H9 (cell line): ENCODE results near the gene ATG2A. TPM values are rescaled to one million over a fixed set of nuclear protein-coding genes. Genes with fewer than 3 reads are reported as not detected.

Source experiments
- DNase-seq: peaks from one replicate; pipeline ENCODE4 v3.0.0-alpha.2; 2017
- H2AFZ ChIP-seq: one replicate; pipeline ENCODE4 v1.6.1; 2013; ENCODE audit warnings: mild to moderate bottlenecking, low read length, control low read depth, moderate library complexity
- H2AK5ac ChIP-seq: 2 replicates; pipeline ENCODE4 v1.6.1; 2013; ENCODE audit warnings: low read length, control low read depth, mixed read lengths; ENCODE audit not compliant: insufficient read length
- H2BK120ac ChIP-seq: one replicate; pipeline ENCODE4 v1.6.1; 2013; ENCODE audit warnings: low read depth, mild to moderate bottlenecking, low read length, control low read depth, inconsistent platforms; ENCODE audit not compliant: poor library complexity, severe bottlenecking
- H2BK12ac ChIP-seq: 2 replicates; pipeline ENCODE4 v1.6.1; 2013; ENCODE audit warnings: low read length, control low read depth, mixed read lengths, low read depth; ENCODE audit not compliant: insufficient read length
- H2BK15ac ChIP-seq: 2 replicates; pipeline ENCODE4 v1.6.1; 2013; ENCODE audit warnings: low read depth, low read length, control low read depth
- H2BK20ac ChIP-seq: one replicate; pipeline ENCODE4 v1.6.1; 2013; ENCODE audit warnings: low read depth, mild to moderate bottlenecking, low read length, control low read depth, inconsistent platforms; ENCODE audit not compliant: poor library complexity, severe bottlenecking
- H2BK5ac ChIP-seq: 2 replicates; pipeline ENCODE4 v1.6.1; 2013; ENCODE audit warnings: low read length, control low read depth, mixed read lengths; ENCODE audit not compliant: insufficient read length
- H3K14ac ChIP-seq: 2 replicates; pipeline ENCODE4 v1.6.1; 2013; ENCODE audit warnings: low read length, control low read depth; ENCODE audit not compliant: insufficient read depth
- H3K18ac ChIP-seq: 2 replicates; pipeline ENCODE4 v1.6.1; 2013; ENCODE audit warnings: low read depth, mild to moderate bottlenecking, mixed read lengths, low read length, control low read depth; ENCODE audit not compliant: insufficient read length
- H3K23ac ChIP-seq: 2 replicates; pipeline ENCODE4 v1.6.1; 2013; ENCODE audit warnings: low read length, control low read depth, mixed read lengths, low read depth; ENCODE audit not compliant: insufficient read length
- H3K23me2 ChIP-seq: 2 replicates; pipeline ENCODE4 v1.6.1; 2013; ENCODE audit warnings: low read depth, mild to moderate bottlenecking, mixed read lengths, low read length, control low read depth; ENCODE audit not compliant: insufficient read length, poor library complexity, severe bottlenecking
- H3K27ac ChIP-seq: 2 replicates; pipeline ENCODE4 v1.5.1; 2013; ENCODE audit warnings: low read length, control low read depth, mixed read lengths, low read depth; ENCODE audit not compliant: insufficient read length
- H3K27me3 ChIP-seq: 2 replicates; pipeline ENCODE4 v1.6.1; 2013; ENCODE audit warnings: low read length, control low read depth, inconsistent platforms; ENCODE audit not compliant: insufficient read depth
- H3K4ac ChIP-seq: 2 replicates; pipeline ENCODE4 v1.6.1; 2013; ENCODE audit warnings: low read depth, mild to moderate bottlenecking, control low read depth, inconsistent platforms, low read length, moderate library complexity
- H3K4me1 ChIP-seq: 2 replicates; pipeline ENCODE4 v1.6.1; 2013; ENCODE audit warnings: low read length, control low read depth, inconsistent platforms; ENCODE audit not compliant: insufficient read depth
- H3K4me2 ChIP-seq: 2 replicates; pipeline ENCODE4 v1.6.1; 2013; ENCODE audit warnings: low read length, control low read depth, mixed read lengths; ENCODE audit not compliant: insufficient read length, insufficient read depth
- H3K56ac ChIP-seq: 2 replicates; pipeline ENCODE4 v1.6.1; 2013; ENCODE audit warnings: low read depth, mild to moderate bottlenecking, mixed read lengths, low read length, control low read depth; ENCODE audit not compliant: insufficient read length
- H3K79me1 ChIP-seq: 2 replicates; pipeline ENCODE4 v1.6.1; 2013; ENCODE audit warnings: low read depth, mild to moderate bottlenecking, moderate library complexity, low read length, control low read depth, inconsistent platforms; ENCODE audit not compliant: insufficient read depth, poor library complexity, severe bottlenecking
- H3K79me2 ChIP-seq: 2 replicates; pipeline ENCODE4 v1.6.1; 2013; ENCODE audit warnings: low read length, control low read depth, inconsistent platforms; ENCODE audit not compliant: insufficient read depth
- H3K9ac ChIP-seq: 2 replicates; pipeline ENCODE4 v1.6.1; 2013; ENCODE audit warnings: low read length, control low read depth, mixed read lengths; ENCODE audit not compliant: insufficient read length; ENCODE audit errors: extremely low read depth
- H3K9me3 ChIP-seq: one replicate; pipeline ENCODE4 v1.6.1; 2013; ENCODE audit warnings: low read depth, low read length, inconsistent platforms; ENCODE audit not compliant: control insufficient read depth
- H3T11ph ChIP-seq: one replicate; pipeline ENCODE4 v1.6.1; 2013; ENCODE audit warnings: mild to moderate bottlenecking, low read length, control low read depth, inconsistent platforms
- H4K20me1 ChIP-seq: one replicate; pipeline ENCODE4 v1.6.1; 2013; ENCODE audit not compliant: control insufficient read depth, insufficient read length, insufficient read depth
- H4K5ac ChIP-seq: 2 replicates; pipeline ENCODE4 v1.6.1; 2013; ENCODE audit warnings: low read depth, mild to moderate bottlenecking, mixed read lengths, low read length, control low read depth; ENCODE audit not compliant: insufficient read length
- H4K8ac ChIP-seq: replicated peaks from 2 replicates; pipeline ENCODE4 v1.6.1; 2013; ENCODE audit warnings: low read length, control low read depth, mixed read lengths, low read depth; ENCODE audit not compliant: insufficient read length
- H4K91ac ChIP-seq: 2 replicates; pipeline ENCODE4 v1.6.1; 2013; ENCODE audit warnings: low read depth, mild to moderate bottlenecking, moderate library complexity, mixed read lengths, low read length, control low read depth; ENCODE audit not compliant: insufficient read length
- H3K27ac Mint-ChIP-seq, 3 experiments: 2 replicates in 2 of 3; 3 replicates in 1 of 3; pipeline ENCODE4 v1.8.0; 2020 to 2021; ENCODE audit warnings: mixed read lengths in 3 of 3, mild to moderate bottlenecking in 1 of 3, moderate library complexity in 1 of 3
- H3K27me3 Mint-ChIP-seq: 2 replicates; pipeline ENCODE4 v1.8.0; 2021; ENCODE audit warnings: low read depth, mild to moderate bottlenecking, moderate library complexity, mixed read lengths
- H3K36me3 Mint-ChIP-seq, 3 experiments: 2 replicates in 2 of 3; 3 replicates in 1 of 3; pipeline ENCODE4 v1.8.0; 2020 to 2021; ENCODE audit warnings: low read depth in 3 of 3, mixed read lengths in 3 of 3; ENCODE audit not compliant: insufficient read depth in 1 of 3
- H3K4me1 Mint-ChIP-seq, 2 experiments: 2 replicates each; pipeline ENCODE4 v1.8.0; 2020; ENCODE audit warnings: mixed read lengths in 2 of 2
- H3K4me3 Mint-ChIP-seq, 2 experiments: 2 replicates in 1 of 2; 3 replicates in 1 of 2; pipeline ENCODE4 v1.8.0; 2020 to 2021; ENCODE audit warnings: mild to moderate bottlenecking in 2 of 2, mixed read lengths in 2 of 2, moderate library complexity in 1 of 2
- H3K9me3 Mint-ChIP-seq, 2 experiments: 2 replicates in 1 of 2; 3 replicates in 1 of 2; pipeline ENCODE4 v1.8.0; 2020; ENCODE audit warnings: mild to moderate bottlenecking in 2 of 2, mixed read lengths in 2 of 2, moderate library complexity in 1 of 2
- CTCF ChIP-seq: fragments of 200-600 bp; sonication (generic); conservative IDR thresholded peaks from 3 replicates; pipeline ENCODE4 v1.8.0; 2021; ENCODE audit warnings: antibody characterized with exemption, mild to moderate bottlenecking
- WGBS: extraction: QIAGEN DNeasy Blood & Tissue Kit; methylation state at CpG from one replicate; pipeline ENCODE4 v1.1.7; 2013; ENCODE audit warnings: missing lambda C conversion rate, low lambda C conversion rate, mixed read lengths; ENCODE audit not compliant: insufficient read length; ENCODE audit errors: extremely low coverage; 5-methylcytosine and 5-hydroxymethylcytosine counted together
- total RNA-seq: library from RNA; stranded (reverse); gene quantifications from 2 replicates; pipeline ENCODE4 v1.2.1, GENCODE V29; 2021

The ATG2A gene
- total RNA-seq, 1 experiment from 2014 or later = 21.3 TPM

- Histone ChIP-seq H2BK120ac (no peak overlapping the region), H3K23me2 (peaks cover under 1% of the 10 kb centered on the region), H3K9me3 (no peaks in the 10 kb centered on the region), H3K18ac (no peak overlapping the region), H3K79me1 (no peaks in the 10 kb centered on the region), H3K27ac (no peak overlapping the region), H2BK20ac (no peak overlapping the region), H3K9ac (no peak overlapping the region), H4K8ac (no peak overlapping the region), H4K5ac (no peak overlapping the region), H4K91ac (no peak overlapping the region), H2BK5ac (no peak overlapping the region), H3K14ac (no peak overlapping the region), H3K23ac (no peak overlapping the region), H2AFZ (no peak overlapping the region), H3K56ac (no peak overlapping the region), H3K27me3 (no peaks in the 10 kb centered on the region), H3K4me2 (no peak overlapping the region), H2BK15ac (no peak overlapping the region), H3K4me1 (no peaks in the 10 kb centered on the region), H3K79me2 (no peaks in the 10 kb centered on the region), H3K4ac (no peak overlapping the region), H2BK12ac (no peak overlapping the region), H4K20me1 (no peaks in the 10 kb centered on the region), H2AK5ac (no peak overlapping the region), H3T11ph (no peak overlapping the region)
- no CpG with 5 or more reads among the region's 7 CpGs for WGBS
- Mint-ChIP-seq H3K36me3 (peaks cover 14 to 47% (median 37%) of the 10 kb centered on the region in 3 experiments; a peak in 6 of 7 replicates), H3K9me3 (no peaks in the 10 kb centered on the region), H3K27me3 (no peaks in the 10 kb centered on the region), H3K27ac (0 out of 7 replicates have a peak overlapping the region, but pooled peaks of 1 of the 3 experiments have one; percentile 23), H3K4me1 (peaks cover 4 to 8% of the 10 kb centered on the region in 2 experiments), H3K4me3 (no peak overlapping the region)
- TF ChIP-seq CTCF = no peak
- no peak for DNase-seq
These were observed 5.9 kb downstream of the ATG2A start for GRCh38 chr11:64911142-64911541.
